MM.1S (cell line): Measurements from ENCODE around the gene TTLL6.
"Not testable (repeated sequence)": the region's sequence is repeated elsewhere in the genome, so short reads cannot be mapped to it uniquely, and the experiment has no call there.

Experiments
- DNase-seq: peaks from one replicate; pipeline ENCODE4 v3.0.0-alpha.2; 2015
- H2AFZ ChIP-seq: fragments of 300-600 bp; sonication (generic); 2 replicates; pipeline ENCODE4 v1.6.0; 2016; ENCODE audit warnings: antibody characterized with exemption, low read length
- H3F3A ChIP-seq: fragments of 300-600 bp; sonication (generic); 2 replicates; pipeline ENCODE4 v1.6.1; 2016; ENCODE audit warnings: mild to moderate bottlenecking, antibody characterized with exemption, low read length, moderate library complexity, mixed read lengths; ENCODE audit not compliant: insufficient read depth
- H3K27ac ChIP-seq: fragments of 300-600 bp; sonication (generic); 2 replicates; pipeline ENCODE4 v1.5.1; 2016; ENCODE audit warnings: mild to moderate bottlenecking, low read length
- H3K27me3 ChIP-seq: fragments of 300-600 bp; sonication (generic); replicated peaks from 2 replicates; pipeline ENCODE4 v1.6.0; 2016; ENCODE audit warnings: low read length; ENCODE audit not compliant: insufficient read depth
- H3K36me3 ChIP-seq: fragments of 300-600 bp; sonication (generic); replicated peaks from 2 replicates; pipeline ENCODE4 v1.6.1; 2016; ENCODE audit warnings: mild to moderate bottlenecking, low read length, mixed read lengths; ENCODE audit not compliant: insufficient read depth
- H3K4me1 ChIP-seq: fragments of 300-600 bp; sonication (generic); 2 replicates; pipeline ENCODE4 v1.6.1; 2016; ENCODE audit warnings: low read length, mixed read lengths
- H3K4me2 ChIP-seq: fragments of 300-600 bp; sonication (generic); 2 replicates; pipeline ENCODE4 v1.6.0; 2016; ENCODE audit warnings: low read depth, low read length
- H3K4me3 ChIP-seq: fragments of 300-600 bp; sonication (generic); 2 replicates; pipeline ENCODE4 v1.5.1; 2016; ENCODE audit warnings: low read length, mixed read lengths
- H3K79me2 ChIP-seq: fragments of 300-600 bp; sonication (generic); 2 replicates; pipeline ENCODE4 v1.6.1; 2016; ENCODE audit warnings: mixed run types, low read length, mixed read lengths
- H3K9ac ChIP-seq: fragments of 300-600 bp; sonication (generic); 2 replicates; pipeline ENCODE4 v1.6.1; 2016; ENCODE audit warnings: low read length, mixed read lengths
- H3K9me2 ChIP-seq: fragments of 300-600 bp; sonication (generic); replicated peaks from 2 replicates; pipeline ENCODE4 v1.6.1; 2016; ENCODE audit warnings: mild to moderate bottlenecking, low read length, mixed read lengths; ENCODE audit not compliant: insufficient read depth
- H3K9me3 ChIP-seq: fragments of 300-600 bp; sonication (generic); replicated peaks from 2 replicates; pipeline ENCODE4 v1.6.1; 2016; ENCODE audit warnings: mild to moderate bottlenecking, low read length, mixed read lengths; ENCODE audit not compliant: insufficient read depth
- H4K20me1 ChIP-seq: fragments of 300-600 bp; sonication (generic); 2 replicates; pipeline ENCODE4 v1.6.1; 2016; ENCODE audit warnings: mild to moderate bottlenecking, low read length, moderate library complexity, mixed read lengths; ENCODE audit not compliant: insufficient read depth
- EZH2 ChIP-seq: fragments of 300-600 bp; sonication (generic); optimal IDR thresholded peaks from 2 replicates; pipeline ENCODE3; 2017; ENCODE audit warnings: low read depth, mild to moderate bottlenecking, antibody characterized with exemption, low read length, mixed read lengths
- EZH2phosphoT487 ChIP-seq: fragments of 300-600 bp; sonication (generic); IDR thresholded peaks from 2 replicates; pipeline ENCODE4 v1.6.1; 2018; ENCODE audit warnings: antibody characterized with exemption, low read length
- TF ChIP-seq, protein P1 (sequence below): fragments of 300-600 bp; sonication (generic); IDR thresholded peaks from 2 replicates; pipeline ENCODE4 v1.5.1; 2016; ENCODE audit warnings: antibody characterized with exemption, low read length, mixed read lengths

Gene TTLL6

DNA sequence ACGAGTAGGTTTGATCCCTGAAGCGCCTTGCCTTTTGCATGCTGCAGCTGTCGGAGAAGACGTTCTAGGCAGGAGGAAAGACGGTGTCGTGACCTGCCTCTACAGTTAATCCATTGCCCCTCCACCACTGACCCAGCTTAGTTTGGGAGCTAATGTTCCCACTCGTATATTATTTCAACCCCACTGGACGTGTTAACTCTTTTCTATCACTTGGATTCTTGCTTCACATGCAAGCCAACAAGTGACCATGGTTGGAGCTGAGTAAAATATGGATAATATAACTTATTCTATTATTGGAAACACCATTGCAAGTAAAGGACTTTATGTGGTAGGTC is 14.5 kb upstream of the TTLL6 start:
- peak overlapping the region; percentile 91 for H3K4me3 ChIP-seq
- no peaks in the 10 kb centered on the region for H3K36me3 ChIP-seq
- H3K79me2 ChIP-seq = peaks cover 44% of the 10 kb centered on the region
- peak overlapping the region; percentile 86 for H2AFZ ChIP-seq
- peak overlapping the region; percentile 75 for H3K9ac ChIP-seq
- no peaks in the 10 kb centered on the region for H3K9me2 ChIP-seq
- no peaks in the 10 kb centered on the region for H4K20me1 ChIP-seq
- H3K9me3 ChIP-seq = no peaks in the 10 kb centered on the region
- 0 out of 2 replicates have a peak, but pooled peaks cover 12% of the 10 kb centered on the region for H3F3A ChIP-seq
- H3K27ac ChIP-seq = peak overlapping the region; percentile 77; the same call in 1 of the 2 replicates
- DNase-seq = no peak
- TF ChIP-seq EZH2 (no peak), EZH2phosphoT487 (no peak)
- TF ChIP-seq, protein P1, sequence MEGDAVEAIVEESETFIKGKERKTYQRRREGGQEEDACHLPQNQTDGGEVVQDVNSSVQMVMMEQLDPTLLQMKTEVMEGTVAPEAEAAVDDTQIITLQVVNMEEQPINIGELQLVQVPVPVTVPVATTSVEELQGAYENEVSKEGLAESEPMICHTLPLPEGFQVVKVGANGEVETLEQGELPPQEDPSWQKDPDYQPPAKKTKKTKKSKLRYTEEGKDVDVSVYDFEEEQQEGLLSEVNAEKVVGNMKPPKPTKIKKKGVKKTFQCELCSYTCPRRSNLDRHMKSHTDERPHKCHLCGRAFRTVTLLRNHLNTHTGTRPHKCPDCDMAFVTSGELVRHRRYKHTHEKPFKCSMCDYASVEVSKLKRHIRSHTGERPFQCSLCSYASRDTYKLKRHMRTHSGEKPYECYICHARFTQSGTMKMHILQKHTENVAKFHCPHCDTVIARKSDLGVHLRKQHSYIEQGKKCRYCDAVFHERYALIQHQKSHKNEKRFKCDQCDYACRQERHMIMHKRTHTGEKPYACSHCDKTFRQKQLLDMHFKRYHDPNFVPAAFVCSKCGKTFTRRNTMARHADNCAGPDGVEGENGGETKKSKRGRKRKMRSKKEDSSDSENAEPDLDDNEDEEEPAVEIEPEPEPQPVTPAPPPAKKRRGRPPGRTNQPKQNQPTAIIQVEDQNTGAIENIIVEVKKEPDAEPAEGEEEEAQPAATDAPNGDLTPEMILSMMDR = no peak
- no peaks in the 10 kb centered on the region for H3K27me3 ChIP-seq
- peaks cover 11% of the 10 kb centered on the region; the same call in 1 of the 2 replicates for H3K4me1 ChIP-seq
- H3K4me2 ChIP-seq = peak overlapping the region; percentile 99

- TF ChIP-seq EZH2 (no peak), EZH2phosphoT487 (no peak)
- TF ChIP-seq, protein P1 = peak; percentile 13; the same call in 1 of the 2 replicates
- Histone ChIP-seq H3K4me3 (peak within 1 kb of the TSS; percentile 91), H2AFZ (peak within 1 kb of the TSS; percentile 86), H3K4me1 (peaks cover 5% of the 10 kb centered on the region; the same call in 1 of the 2 replicates), H3F3A (0 out of 2 replicates have a peak, but pooled peaks cover 8% of the 10 kb centered on the region), H3K4me2 (peak within 1 kb of the TSS; percentile 99), H3K9me2 (no peaks in the 10 kb centered on the region), H3K9me3 (no peaks in the 10 kb centered on the region), H3K9ac (peak within 1 kb of the TSS; percentile 75), H3K27ac (peak within 1 kb of the TSS; percentile 77), H3K27me3 (no peaks in the 10 kb centered on the region), H4K20me1 (no peaks in the 10 kb centered on the region), H3K36me3 (no peaks in the 10 kb centered on the region), H3K79me2 (peaks cover 44% of the 10 kb centered on the region)
- DNase-seq = peak; percentile 97
Measured at GRCh38 chr17:48830840-48831548, 14.0 kb upstream of the TTLL6 start, which contains the start of gene CALCOCO2. CALCOCO2 (plus strand) TSS chr17:48831035; CDS start chr17:48841708, 10,673 bp downstream.

GRCh38 chr17:48825446-48826381 is 8.7 kb upstream of the TTLL6 start:
- no peaks in the 10 kb centered on the region for H3K36me3 ChIP-seq
- no peaks in the 10 kb centered on the region for H4K20me1 ChIP-seq
- TF ChIP-seq, protein P1 = no peak
- TF ChIP-seq EZH2phosphoT487 = no peak
- no peak for TF ChIP-seq EZH2
- H3K79me2 ChIP-seq = no peaks in the 10 kb centered on the region
- H3K27ac ChIP-seq = no peak overlapping the region
- H3K27me3 ChIP-seq = no peaks in the 10 kb centered on the region; the same call in 1 of the 2 replicates
- no peaks in the 10 kb centered on the region; the same call in 1 of the 2 replicates for H3K4me1 ChIP-seq
- no peaks in the 10 kb centered on the region for H3F3A ChIP-seq
- no peak for DNase-seq
- no peak overlapping the region for H3K4me2 ChIP-seq
- no peak overlapping the region for H3K9ac ChIP-seq
- no peaks in the 10 kb centered on the region for H3K9me3 ChIP-seq
- H3K9me2 ChIP-seq = no peaks in the 10 kb centered on the region
- no peak overlapping the region for H2AFZ ChIP-seq
- no peak overlapping the region for H3K4me3 ChIP-seq

DNA sequence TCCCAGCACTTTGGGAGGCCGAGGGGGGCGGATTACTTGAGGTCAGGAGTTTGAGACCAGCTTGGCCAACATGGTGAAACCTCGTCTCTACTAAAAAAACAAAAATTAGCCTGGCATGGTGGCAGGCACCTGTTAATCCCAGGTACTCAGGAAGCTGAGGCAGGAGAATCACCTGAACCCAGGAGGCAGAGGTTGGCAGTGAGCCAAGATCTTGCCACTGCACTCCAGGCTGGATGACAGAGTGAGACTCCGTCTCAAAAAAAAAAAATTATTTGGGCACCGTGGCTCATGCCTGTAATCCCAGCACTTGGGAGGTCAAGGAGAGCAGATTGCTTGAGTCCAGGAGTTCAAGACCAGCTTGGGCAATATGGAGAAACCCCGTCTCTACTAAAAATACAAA is 3.9 kb upstream of the TTLL6 start:
- not testable (repeated sequence) for H3K9me2 ChIP-seq, H3K9ac ChIP-seq, H3K27ac ChIP-seq, H3K4me3 ChIP-seq, H3F3A ChIP-seq, H3K4me2 ChIP-seq, H2AFZ ChIP-seq, H3K4me1 ChIP-seq, H4K20me1 ChIP-seq, DNase-seq, H3K79me2 ChIP-seq, H3K9me3 ChIP-seq, H3K36me3 ChIP-seq
- peaks cover 15% of the 10 kb centered on the region for H3K27me3 ChIP-seq
